ENCODE results near the gene COL15A1. TPM values are rescaled to one million over a fixed set of nuclear protein-coding genes. Genes with fewer than 3 reads are reported as not detected.

Gene COL15A1
- total RNA-seq, 2 experiments from 2014 or later, result 0.02 to 0.05 TPM

DNA sequence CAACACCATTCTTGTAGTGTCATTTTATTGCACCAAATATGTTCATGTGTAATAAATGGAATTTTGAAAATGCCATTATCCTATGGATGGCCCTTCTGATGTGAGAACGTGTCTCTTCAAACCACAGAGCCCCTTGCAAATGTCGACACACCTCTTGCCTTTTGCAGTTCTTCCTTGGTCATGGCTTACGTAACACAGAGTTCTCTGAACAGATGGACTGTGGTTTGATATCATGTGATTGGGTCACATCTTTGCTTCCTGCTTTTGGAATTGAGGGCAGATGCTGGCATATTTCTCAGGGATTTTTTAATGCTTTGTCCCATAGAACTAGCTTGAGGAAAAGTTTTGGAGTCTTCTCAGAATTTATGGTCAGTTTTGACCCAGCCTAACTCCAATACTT lies 165.8 kb downstream of the COL15A1 start:
- Mint-ChIP-seq H3K27me3 (ENCODE audit: low read depth) (no peaks in the 10 kb centered on the region), H3K4me3 (no peak overlapping the region), H3K36me3 (ENCODE audit: low read depth) (no peaks in the 10 kb centered on the region), H3K9me3 (no peaks in the 10 kb centered on the region), H3K4me1 (ENCODE audit: low read depth) (peaks cover 75% of the 10 kb centered on the region), H3K27ac (no peak overlapping the region)
- CTCF ChIA-PET, result no interaction called here
- no peak for DNase-seq
- intact Hi-C loops (cut with micrococcal nuclease), result loop anchor here (5.0 to 10.0 kb wide), 2 partner anchors 713 to 1005 kb away; partner anchors contain the start of gene NR4A3

DNA sequence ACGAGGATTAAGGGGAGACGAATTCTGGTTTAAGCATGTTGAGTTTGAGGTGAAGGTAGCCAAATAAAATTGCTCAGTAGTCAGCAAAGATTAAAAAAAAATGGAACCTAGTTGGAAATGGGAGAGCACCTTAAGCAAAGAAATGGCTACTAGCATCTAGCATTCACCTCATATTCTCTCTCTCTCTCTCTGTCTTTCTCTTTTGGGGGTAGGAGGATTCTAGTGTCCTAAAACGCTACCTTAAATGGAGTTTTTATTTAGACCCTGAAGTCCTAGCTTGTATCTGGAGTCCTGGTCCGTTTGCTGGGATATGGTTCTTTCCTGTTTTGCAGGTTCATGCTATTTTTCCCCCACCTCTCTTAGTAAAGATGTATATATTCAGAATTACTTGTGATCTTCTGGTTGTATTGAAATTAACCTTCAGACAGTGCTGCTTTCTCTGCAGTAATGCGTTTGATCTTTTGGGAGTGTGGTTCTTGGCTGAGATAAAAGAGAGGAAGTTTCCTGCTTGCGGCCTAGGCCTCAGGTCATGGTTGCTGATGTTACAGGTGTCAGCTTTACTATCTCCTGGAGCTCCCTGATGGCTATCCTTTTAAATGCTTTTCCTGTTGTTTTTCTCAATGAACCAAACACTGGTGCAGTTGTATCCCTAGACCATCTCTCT lies 169.2 kb downstream of the COL15A1 start:
- Mint-ChIP-seq H3K27me3 (ENCODE audit: low read depth) (no peaks in the 10 kb centered on the region), H3K4me3 (peak overlapping the region; percentile 57), H3K36me3 (ENCODE audit: low read depth) (no peaks in the 10 kb centered on the region), H3K9me3 (no peaks in the 10 kb centered on the region), H3K27ac (peak overlapping the region; percentile 73), H3K4me1 (ENCODE audit: low read depth) (peaks cover 83% of the 10 kb centered on the region)
- CTCF ChIA-PET, result interaction anchor here (1.0 to 1.9 kb wide), 3 partner anchors 9 to 85 kb away, joined by 3 to 7 read pairs (median 4); no protein-coding TSS in a partner anchor
- intact Hi-C loops (cut with micrococcal nuclease), result loop anchor here (1.0 to 10.0 kb wide), 5 partner anchors 9 to 318 kb away; partner anchors contain the start of gene ANKS6
- DNase-seq, result peak; percentile 58

DNA sequence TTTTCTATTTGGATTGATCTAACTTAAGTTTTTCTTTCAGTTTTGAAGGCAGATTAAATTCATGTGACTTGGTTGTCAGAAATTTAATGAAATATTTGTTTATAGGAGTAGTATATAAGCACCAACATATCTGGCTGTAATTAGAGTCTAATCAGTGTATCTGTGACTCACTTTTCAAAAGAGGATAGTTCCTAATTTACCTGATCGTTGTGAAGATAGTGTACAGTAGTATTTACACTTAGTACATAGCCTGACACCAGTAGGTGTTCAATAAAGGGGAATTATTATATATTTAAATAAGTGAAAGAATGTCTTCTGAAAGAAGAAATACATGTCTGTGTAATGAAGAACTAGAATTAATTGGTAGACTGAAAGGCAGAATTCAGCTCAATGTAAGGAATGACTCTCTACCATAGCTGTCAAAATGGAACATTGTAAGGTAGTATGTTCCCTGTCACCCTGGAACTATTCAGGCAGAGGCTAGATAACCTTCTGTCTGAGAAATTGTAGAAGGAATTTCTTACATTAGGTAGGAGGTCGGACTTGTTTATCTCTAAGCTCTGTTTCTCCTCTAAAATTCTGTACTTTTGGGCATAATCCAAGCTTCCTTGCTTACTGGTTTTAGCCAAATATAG lies 169.8 kb downstream of the COL15A1 start:
- H3K4me1 Mint-ChIP-seq (ENCODE audit: low read depth), result peaks cover 79% of the 10 kb centered on the region
- CTCF ChIA-PET, result interaction anchor here (0.9 to 1.9 kb wide), 6 partner anchors 10 to 112 kb away, joined by 3 to 7 read pairs (median 4); no protein-coding TSS in a partner anchor
- no peak for DNase-seq
- H3K36me3 Mint-ChIP-seq (ENCODE audit: low read depth), result no peaks in the 10 kb centered on the region
- intact Hi-C loops (cut with micrococcal nuclease), result loop anchor here (1.0 to 10.0 kb wide), 5 partner anchors 9 to 319 kb away; partner anchors contain the start of gene ANKS6
- peak overlapping the region; percentile 73 for H3K27ac Mint-ChIP-seq
- H3K27me3 Mint-ChIP-seq (ENCODE audit: low read depth), result no peaks in the 10 kb centered on the region
- H3K4me3 Mint-ChIP-seq, result peak overlapping the region; percentile 57
- no peaks in the 10 kb centered on the region for H3K9me3 Mint-ChIP-seq

DNA sequence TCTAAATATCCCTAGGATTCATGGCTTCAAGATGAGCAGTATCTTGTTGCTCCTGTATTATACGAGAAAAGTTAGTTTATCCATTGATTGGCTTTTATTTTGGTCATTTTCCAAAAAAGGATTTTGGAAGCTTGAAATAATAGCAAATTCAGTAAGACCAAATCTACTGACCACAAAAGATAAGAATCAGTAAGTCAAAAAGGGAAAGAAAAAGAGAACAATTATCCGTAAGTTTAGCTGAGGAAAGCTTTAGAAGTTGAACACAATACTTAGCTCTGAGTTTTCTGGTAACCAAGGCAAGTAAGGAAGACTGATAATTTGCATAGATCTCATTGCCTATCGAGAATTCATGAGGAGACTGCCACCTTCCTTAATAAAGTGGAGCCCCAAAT lies 170.3 kb downstream of the COL15A1 start:
- Mint-ChIP-seq H3K9me3 (no peaks in the 10 kb centered on the region), H3K36me3 (ENCODE audit: low read depth) (no peaks in the 10 kb centered on the region), H3K27me3 (ENCODE audit: low read depth) (no peaks in the 10 kb centered on the region), H3K4me1 (ENCODE audit: low read depth) (peaks cover 79% of the 10 kb centered on the region), H3K27ac (no peak overlapping the region), H3K4me3 (no peak overlapping the region)
- CTCF ChIA-PET, result interaction anchor here (0.9 to 1.9 kb wide), 4 partner anchors 11 to 113 kb away, joined by 4 to 7 read pairs (median 5); no protein-coding TSS in a partner anchor
- no peak for DNase-seq
- intact Hi-C loops (cut with micrococcal nuclease), result loop anchor here (10.0 kb wide), 1 partner anchor 319 kb away; the partner anchor contains the start of gene ANKS6

DNA sequence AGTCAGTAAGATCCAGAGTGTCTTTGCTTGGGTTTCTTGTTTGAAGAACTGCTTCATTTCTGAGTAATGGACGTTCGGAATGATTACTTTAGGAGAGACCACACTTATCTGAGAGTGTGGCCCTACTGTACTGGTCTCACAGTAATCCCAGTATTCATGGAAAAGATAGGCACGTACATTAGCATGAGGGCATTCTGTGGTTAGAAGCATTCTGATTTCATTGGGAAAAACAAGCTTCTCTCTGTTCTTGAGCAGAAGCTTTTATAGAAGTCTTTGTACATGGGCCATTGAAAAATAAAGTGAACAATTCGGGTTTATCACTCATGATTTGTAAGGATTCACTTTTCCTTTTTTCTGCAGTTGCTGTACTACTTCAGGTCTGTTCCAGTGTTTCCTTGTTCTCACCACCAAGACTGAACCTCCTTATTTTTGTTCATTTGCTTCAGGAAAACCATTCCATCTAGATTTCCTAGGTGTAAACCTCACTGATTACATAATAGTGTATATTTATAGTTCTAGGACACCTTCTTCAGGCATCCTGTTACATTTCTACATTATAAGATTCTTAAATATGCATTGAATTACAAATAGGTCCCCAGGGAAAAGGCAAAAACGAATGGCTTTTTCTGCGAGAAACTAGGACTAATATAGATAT lies 171.3 kb downstream of the COL15A1 start:
- Mint-ChIP-seq H3K36me3 (ENCODE audit: low read depth) (no peaks in the 10 kb centered on the region), H3K4me1 (ENCODE audit: low read depth) (peaks cover 79% of the 10 kb centered on the region), H3K4me3 (no peak overlapping the region), H3K27me3 (ENCODE audit: low read depth) (no peaks in the 10 kb centered on the region), H3K9me3 (no peaks in the 10 kb centered on the region), H3K27ac (no peak overlapping the region)
- CTCF ChIA-PET, result interaction anchor here (1.4 kb wide), 1 partner anchor 57 kb away, joined by 4 read pairs; no protein-coding TSS in a partner anchor
- intact Hi-C loops (cut with micrococcal nuclease), result loop anchor here (5.0 to 10.0 kb wide), 2 partner anchors 137 to 320 kb away; partner anchors contain the start of gene ANKS6
- no peak for DNase-seq

DNA sequence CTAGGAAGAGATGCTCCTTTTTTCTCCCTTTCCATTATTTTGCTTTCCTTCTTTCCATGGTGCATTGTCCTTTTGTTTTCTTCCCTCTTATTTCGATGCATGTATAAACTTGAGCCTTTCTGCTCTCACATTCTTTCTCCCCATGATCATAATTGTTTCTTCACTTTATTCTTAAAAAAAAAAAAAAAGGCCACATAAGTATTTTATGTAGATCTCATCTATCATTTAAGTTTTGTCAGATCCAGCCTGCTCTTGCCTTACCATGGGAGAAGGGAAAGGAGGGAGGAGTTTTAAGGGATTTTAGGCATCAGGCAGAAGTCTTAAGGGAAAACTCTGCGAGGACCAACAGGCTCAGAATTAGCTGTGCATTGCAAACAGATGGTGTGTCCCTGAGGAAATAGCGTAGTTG lies 172.3 kb downstream of the COL15A1 start:
- DNase-seq, result no peak
- intact Hi-C loops (cut with micrococcal nuclease), result loop anchor here (5.0 to 10.0 kb wide), 2 partner anchors 136 to 321 kb away; partner anchors contain the start of gene ANKS6
- H3K4me1 Mint-ChIP-seq (ENCODE audit: low read depth), result peaks cover 82% of the 10 kb centered on the region
- no peaks in the 10 kb centered on the region for H3K9me3 Mint-ChIP-seq
- H3K4me3 Mint-ChIP-seq, result no peak overlapping the region
- H3K27me3 Mint-ChIP-seq (ENCODE audit: low read depth), result no peaks in the 10 kb centered on the region
- CTCF ChIA-PET, result no interaction called here
- H3K27ac Mint-ChIP-seq, result no peak overlapping the region
- H3K36me3 Mint-ChIP-seq (ENCODE audit: low read depth), result no peaks in the 10 kb centered on the region

DNA sequence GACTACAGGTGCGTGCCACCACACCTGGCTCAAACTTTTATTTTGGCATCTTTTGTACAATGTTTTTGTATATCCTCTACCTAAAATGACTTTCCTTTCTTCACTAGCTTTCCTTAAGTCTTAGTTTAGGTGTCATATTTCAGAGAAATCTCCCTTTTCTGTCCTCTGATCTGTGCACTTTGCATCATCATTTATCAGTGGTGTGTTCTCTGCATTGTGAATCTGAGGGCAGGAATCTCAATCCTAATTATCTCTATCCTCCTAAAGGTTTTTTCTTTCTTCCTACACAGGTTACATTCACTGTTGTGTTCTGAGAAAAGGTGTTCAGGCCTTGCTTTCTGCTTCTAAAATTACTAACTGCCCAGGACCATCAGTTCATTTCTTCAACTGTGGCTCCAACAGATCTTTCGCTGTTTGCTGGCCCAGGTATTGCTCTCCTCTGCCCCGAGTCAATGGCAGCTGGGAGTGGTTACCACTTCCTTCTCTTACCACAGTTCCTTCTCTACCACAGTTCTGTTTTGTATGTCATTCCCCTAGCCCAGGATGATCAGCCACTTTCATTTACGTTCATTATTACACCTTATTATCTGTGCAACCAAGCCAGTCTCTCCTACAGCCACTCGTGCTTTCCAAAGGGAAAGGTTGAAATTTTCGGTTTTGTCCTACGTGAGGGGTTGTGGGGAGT lies 175.2 kb downstream of the COL15A1 start:
- H3K27me3 Mint-ChIP-seq (ENCODE audit: low read depth), result no peaks in the 10 kb centered on the region
- no peaks in the 10 kb centered on the region for H3K9me3 Mint-ChIP-seq
- DNase-seq, result peak; percentile 80

DNA sequence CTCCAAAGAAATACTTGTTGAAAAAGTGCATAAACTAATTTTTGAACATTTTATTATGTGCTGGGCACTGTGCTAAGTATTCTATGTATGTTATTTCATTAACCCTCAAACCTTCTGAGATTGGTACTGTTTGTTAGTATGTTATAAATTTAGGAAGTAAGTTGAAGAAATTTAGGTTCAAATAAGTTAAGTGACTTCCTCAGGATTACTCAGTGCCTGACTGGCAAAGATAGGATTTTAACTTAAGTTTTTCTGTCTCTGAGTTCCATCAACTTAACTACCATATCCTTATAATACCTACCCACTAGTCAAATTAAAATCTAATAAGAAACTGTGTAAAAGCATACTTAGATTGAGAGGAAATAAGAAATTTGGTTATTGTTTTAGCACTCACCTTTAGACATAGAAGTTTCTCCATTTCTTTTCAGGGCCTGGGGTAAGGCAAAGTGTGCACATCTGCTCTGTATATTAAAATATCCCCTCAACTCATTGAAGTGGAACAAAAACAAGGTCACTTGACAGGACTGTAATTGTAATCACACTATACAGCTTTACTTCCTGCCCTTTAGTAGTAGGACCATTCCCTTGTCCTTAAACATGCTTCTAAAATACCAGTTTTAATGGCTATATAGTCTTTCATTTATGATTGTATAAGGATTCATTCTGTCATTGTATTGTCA lies 176.4 kb downstream of the COL15A1 start:
- no peak overlapping the region for H3K4me3 Mint-ChIP-seq
- DNase-seq, result no peak
- peak overlapping the region; percentile 90 for H3K27ac Mint-ChIP-seq
- H3K4me1 Mint-ChIP-seq (ENCODE audit: low read depth), result peaks cover 81% of the 10 kb centered on the region
- H3K36me3 Mint-ChIP-seq (ENCODE audit: low read depth), result no peaks in the 10 kb centered on the region
- CTCF ChIA-PET, result interaction anchor here (0.7 to 3.1 kb wide), 2 partner anchors 20 to 62 kb away, joined by 3 to 17 read pairs; no protein-coding TSS in a partner anchor
- intact Hi-C loops (cut with micrococcal nuclease), result loop anchor here (1.0 to 10.0 kb wide), 6 partner anchors 10 to 325 kb away; partner anchors contain the start of gene ANKS6
- no peaks in the 10 kb centered on the region for H3K9me3 Mint-ChIP-seq
- H3K27me3 Mint-ChIP-seq (ENCODE audit: low read depth), result no peaks in the 10 kb centered on the region

More for the DNA sequence above, 175.2 kb downstream of the COL15A1 start:
- CTCF ChIA-PET, result interaction anchor here (0.7 to 3.1 kb wide), 3 partner anchors 16 to 61 kb away, joined by 3 to 17 read pairs (median 3); no protein-coding TSS in a partner anchor
- Mint-ChIP-seq H3K36me3 (ENCODE audit: low read depth) (no peaks in the 10 kb centered on the region), H3K27ac (peak overlapping the region; percentile 90), H3K4me1 (ENCODE audit: low read depth) (peaks cover 85% of the 10 kb centered on the region), H3K4me3 (peak overlapping the region; percentile 70)
- intact Hi-C loops (cut with micrococcal nuclease), result loop anchor here (1.0 to 10.0 kb wide), 6 partner anchors 11 to 324 kb away; partner anchors contain the start of gene ANKS6

Other genes starting within 250 kb of the COL15A1 start
- not detected for gene GABBR2, start 235.0 kb upstream of the COL15A1 start, total RNA-seq
- 10 to 100 TPM; 14.6 to 15.0 TPM for gene ANKS6, start 147.4 kb upstream of the COL15A1 start, total RNA-seq
- 10 to 100 TPM; 12.9 to 13.5 TPM for gene GALNT12, start 136.2 kb upstream of the COL15A1 start, total RNA-seq
- 10 to 100 TPM; 13.7 to 16.9 TPM for gene TGFBR1, start 161.2 kb downstream of the COL15A1 start, total RNA-seq

Measured in activated naive CD4-positive, alpha-beta T cell treated with anti-CD3 and anti-CD28 coated beads for 36 hours (primary cell).